Nephron progenitor cell (in vitro differentiated cells): Measurements from ENCODE around the gene S100A14.

Experiments
- DNase-seq: peaks from one replicate; pipeline ENCODE4 v3.0.0; 2021
- H3K27ac Mint-ChIP-seq: 2 replicates; pipeline ENCODE4 v1.8.0; 2021; ENCODE audit warnings: mild to moderate bottlenecking, moderate library complexity, mixed read lengths
- H3K27me3 Mint-ChIP-seq: 2 replicates; pipeline ENCODE4 v1.8.0; 2021; ENCODE audit warnings: mild to moderate bottlenecking, low read depth, mixed read lengths; ENCODE audit not compliant: poor library complexity
- H3K36me3 Mint-ChIP-seq: 2 replicates; pipeline ENCODE4 v1.8.0; 2021; ENCODE audit warnings: low read depth, mixed read lengths
- H3K4me1 Mint-ChIP-seq: 2 replicates; pipeline ENCODE4 v1.8.0; 2021; ENCODE audit warnings: mixed read lengths
- H3K4me3 Mint-ChIP-seq: 2 replicates; pipeline ENCODE4 v1.8.0; 2021; ENCODE audit warnings: mild to moderate bottlenecking, moderate library complexity, mixed read lengths
- H3K9me3 Mint-ChIP-seq: 2 replicates; pipeline ENCODE4 v1.8.0; 2021; ENCODE audit warnings: mild to moderate bottlenecking, moderate library complexity, mixed read lengths
- TF ChIP-seq, protein P1 (sequence below): fragments of 200-600 bp; sonication (generic); IDR thresholded peaks from 2 replicates; pipeline ENCODE4 v1.5.0; 2021; ENCODE audit warnings: antibody characterized with exemption

The S100A14 gene

DNA sequence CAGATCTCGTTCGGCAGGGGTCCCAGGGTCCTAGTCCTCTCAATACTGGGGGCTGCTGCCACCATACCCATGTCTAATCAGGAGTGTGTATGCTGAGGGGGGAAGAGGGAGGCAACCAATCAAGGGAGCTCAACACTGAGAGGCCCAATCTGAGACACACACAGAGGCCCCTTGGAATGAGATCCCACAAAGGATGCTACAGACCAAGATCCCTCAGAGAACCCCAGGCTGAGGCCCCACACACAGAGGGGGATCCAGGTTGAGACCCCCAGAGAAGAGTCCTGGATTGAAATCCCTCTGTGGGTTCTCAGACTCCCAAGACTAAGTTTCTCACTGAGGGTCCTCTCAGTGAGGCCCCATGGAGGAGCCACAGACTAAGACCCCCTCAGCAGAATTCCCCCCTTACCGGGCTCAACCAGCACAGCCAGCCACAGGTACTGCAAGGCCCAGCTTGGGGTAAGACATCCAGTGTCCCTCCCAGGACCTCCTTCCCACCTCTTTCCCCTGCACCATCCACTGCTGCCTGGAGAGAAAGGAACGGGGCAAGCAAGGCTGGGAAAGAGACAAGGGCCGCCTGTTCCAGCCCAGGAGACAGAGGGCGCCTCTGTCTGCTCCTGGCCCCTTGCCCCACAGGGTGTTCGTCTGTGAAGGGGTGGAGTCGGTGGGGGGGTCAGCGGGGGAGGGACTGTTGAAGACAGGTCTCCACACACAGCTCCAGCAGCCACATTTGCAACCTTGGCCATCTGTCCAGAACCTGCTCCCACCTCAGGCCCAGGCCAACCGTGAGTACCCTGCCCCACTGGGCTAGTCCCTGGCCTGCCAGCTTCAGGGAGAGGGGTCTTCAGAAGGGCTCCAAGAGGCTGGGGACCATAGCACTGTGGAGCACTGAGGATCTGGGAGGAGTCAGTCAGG lies 11.8 kb upstream of the S100A14 start, which contains the start of gene S100A1:
TSS of gene S100A1 (plus strand) at position 720 of the 912 bp plus-strand sequence. CDS start 2,088 bp downstream, outside the sequence.
- DNase-seq = no peak
- Mint-ChIP-seq H3K9me3 (peaks cover 3% of the 10 kb centered on the region), H3K36me3 (peaks cover 44% of the 10 kb centered on the region), H3K27me3 (no peaks in the 10 kb centered on the region), H3K4me1 (peaks cover 94% of the 10 kb centered on the region), H3K4me3 (peak within 1 kb of the TSS; percentile 93), H3K27ac (peak within 1 kb of the TSS; percentile 99)
- TF ChIP-seq, protein P1, sequence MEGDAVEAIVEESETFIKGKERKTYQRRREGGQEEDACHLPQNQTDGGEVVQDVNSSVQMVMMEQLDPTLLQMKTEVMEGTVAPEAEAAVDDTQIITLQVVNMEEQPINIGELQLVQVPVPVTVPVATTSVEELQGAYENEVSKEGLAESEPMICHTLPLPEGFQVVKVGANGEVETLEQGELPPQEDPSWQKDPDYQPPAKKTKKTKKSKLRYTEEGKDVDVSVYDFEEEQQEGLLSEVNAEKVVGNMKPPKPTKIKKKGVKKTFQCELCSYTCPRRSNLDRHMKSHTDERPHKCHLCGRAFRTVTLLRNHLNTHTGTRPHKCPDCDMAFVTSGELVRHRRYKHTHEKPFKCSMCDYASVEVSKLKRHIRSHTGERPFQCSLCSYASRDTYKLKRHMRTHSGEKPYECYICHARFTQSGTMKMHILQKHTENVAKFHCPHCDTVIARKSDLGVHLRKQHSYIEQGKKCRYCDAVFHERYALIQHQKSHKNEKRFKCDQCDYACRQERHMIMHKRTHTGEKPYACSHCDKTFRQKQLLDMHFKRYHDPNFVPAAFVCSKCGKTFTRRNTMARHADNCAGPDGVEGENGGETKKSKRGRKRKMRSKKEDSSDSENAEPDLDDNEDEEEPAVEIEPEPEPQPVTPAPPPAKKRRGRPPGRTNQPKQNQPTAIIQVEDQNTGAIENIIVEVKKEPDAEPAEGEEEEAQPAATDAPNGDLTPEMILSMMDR = no peak

DNA sequence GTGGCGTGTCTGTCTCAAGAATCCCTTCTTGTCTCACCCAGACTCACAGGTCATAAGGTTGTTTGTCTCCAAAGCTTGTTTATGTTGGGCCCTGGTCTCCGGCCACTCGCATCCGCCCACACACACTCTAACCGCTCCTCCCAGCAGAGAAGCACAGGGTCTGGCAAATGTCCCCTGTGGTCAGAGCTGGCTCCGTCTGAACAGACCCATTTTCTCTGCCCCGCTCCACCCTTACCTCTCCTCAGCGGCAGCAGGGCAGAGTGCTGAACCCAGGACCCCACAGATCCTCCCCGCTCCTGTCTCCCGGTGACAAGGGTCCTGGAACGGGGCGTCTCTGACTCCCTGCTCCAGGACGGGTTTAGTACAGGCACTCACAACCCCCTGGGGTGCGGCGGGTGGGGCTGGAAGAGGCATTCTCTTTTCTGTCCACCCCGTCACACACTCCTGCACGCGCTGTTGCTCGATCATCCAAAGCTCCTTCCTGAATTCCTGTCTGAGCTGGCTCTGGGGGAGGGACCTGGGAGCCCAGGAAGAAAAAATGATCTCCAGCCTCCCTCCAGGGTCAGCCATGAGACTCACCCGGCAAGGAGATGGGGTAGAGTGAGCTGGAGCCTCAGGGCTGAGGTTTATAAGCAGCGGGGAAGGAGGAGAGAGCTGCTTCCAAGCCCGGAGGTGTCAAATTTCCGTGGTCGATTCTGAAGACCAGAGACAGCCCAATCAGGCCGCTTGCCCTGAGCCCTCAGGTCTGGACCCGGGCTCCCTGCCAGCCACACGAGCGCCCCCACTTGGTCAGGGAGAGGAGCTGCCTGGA lies 11.0 kb upstream of the S100A14 start, which contains the start of gene S100A13:
TSS of gene S100A13 (minus strand) at position 602 of the 811 bp plus-strand sequence. CDS start 1,033 bp downstream, outside the sequence.
- H3K27ac Mint-ChIP-seq = peak within 1 kb of the TSS; percentile 99
- H3K27me3 Mint-ChIP-seq = no peaks in the 10 kb centered on the region
- H3K36me3 Mint-ChIP-seq = peaks cover 47% of the 10 kb centered on the region
- TF ChIP-seq, protein P1 = peak; percentile 78
- H3K4me1 Mint-ChIP-seq = peaks cover 94% of the 10 kb centered on the region
- H3K4me3 Mint-ChIP-seq = peak within 1 kb of the TSS; percentile 93
- no peaks in the 10 kb centered on the region for H3K9me3 Mint-ChIP-seq
- DNase-seq = peak; percentile 89

DNA sequence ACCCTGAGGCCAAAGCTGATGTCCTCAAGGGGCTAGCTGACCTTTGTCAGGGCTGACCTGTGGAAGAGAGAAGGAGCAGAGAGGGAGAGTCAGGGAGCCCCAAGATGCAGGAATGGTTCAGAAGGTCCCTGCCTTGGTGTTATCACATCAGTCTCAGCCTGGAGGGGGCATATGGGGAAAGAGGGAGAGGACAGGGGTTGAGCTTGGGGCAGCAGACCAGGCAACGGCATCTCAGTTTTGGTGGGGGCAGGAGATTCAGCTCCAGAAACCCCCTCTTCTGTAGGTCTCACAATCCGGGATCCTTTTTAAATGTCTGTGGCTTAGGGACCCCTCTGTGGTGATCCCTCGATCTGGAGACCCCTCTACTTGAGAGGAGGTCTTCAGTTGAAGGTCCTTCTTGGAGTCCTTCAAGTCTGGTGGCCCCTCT lies 10.4 kb upstream of the S100A14 start:
- no peaks in the 10 kb centered on the region for H3K9me3 Mint-ChIP-seq
- H3K27ac Mint-ChIP-seq = peak overlapping the region; percentile 99
- H3K4me1 Mint-ChIP-seq = peaks cover 88% of the 10 kb centered on the region
- TF ChIP-seq, protein P1 = no peak
- H3K4me3 Mint-ChIP-seq = peak overlapping the region; percentile 93
- H3K27me3 Mint-ChIP-seq = no peaks in the 10 kb centered on the region
- peaks cover 47% of the 10 kb centered on the region for H3K36me3 Mint-ChIP-seq
- no peak for DNase-seq

DNA sequence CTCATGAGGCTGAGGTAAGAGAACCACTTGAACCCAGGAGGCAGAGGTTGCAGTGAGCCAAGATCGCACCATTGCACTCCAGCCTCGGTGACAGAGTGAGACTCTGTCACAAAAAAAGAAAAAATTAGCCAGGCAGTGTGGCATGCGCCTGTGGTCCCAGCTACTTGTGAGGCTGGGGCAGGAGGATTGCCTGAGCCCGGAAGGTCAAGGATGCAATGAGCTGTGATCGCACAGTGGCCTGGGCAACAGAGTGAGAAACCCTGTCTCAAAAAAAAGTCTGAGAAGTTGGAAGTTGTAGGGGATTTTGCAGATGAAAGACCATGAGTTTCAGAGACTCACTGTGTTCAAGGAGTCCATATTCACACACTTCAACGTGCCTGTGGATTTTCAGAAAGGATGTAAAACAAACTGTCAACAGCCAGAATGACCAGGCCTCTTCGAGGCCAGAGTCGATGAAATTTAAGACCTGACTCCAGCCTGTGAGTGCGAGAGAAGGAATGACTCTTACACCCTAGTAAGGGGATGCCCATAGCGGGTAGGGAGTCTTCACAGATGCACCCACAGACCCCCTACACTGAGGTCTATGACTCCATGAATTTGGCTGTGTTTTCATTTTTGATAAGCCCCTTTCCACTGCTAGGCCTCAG lies 9.0 kb upstream of the S100A14 start:
- H3K27ac Mint-ChIP-seq = peak overlapping the region; percentile 84
- TF ChIP-seq, protein P1 = no peak
- no peak for DNase-seq
- H3K9me3 Mint-ChIP-seq = no peaks in the 10 kb centered on the region
- peak overlapping the region; percentile 93 for H3K4me3 Mint-ChIP-seq
- peaks cover 76% of the 10 kb centered on the region for H3K4me1 Mint-ChIP-seq
- no peaks in the 10 kb centered on the region for H3K27me3 Mint-ChIP-seq
- H3K36me3 Mint-ChIP-seq = peaks cover 55% of the 10 kb centered on the region

DNA sequence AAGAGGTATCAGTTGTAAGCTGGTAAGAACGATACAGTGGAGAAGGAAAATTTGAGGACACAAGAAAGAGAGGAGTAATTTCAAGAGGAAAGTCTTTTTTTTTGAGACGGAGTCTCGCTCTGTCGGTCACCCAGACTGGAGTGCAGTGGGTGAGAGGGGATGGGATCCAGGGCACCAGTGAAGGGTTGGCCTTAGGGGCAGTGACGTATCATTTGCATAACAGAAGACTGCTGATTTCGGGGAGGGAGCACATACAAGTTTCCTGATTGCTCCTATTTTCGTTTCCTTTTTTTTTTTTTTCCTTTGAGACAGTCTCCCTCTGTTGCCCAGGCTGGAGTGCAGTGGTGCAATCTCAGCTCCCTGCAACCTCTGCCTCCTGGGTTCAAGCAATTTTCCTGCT lies 7.0 kb upstream of the S100A14 start:
- TF ChIP-seq, protein P1 = no peak
- no peaks in the 10 kb centered on the region for H3K27me3 Mint-ChIP-seq
- H3K27ac Mint-ChIP-seq = no peak overlapping the region
- H3K36me3 Mint-ChIP-seq = peaks cover 73% of the 10 kb centered on the region
- H3K4me1 Mint-ChIP-seq = peaks cover 56% of the 10 kb centered on the region
- DNase-seq = no peak
- peak overlapping the region; percentile 93 for H3K4me3 Mint-ChIP-seq
- peaks cover 4% of the 10 kb centered on the region for H3K9me3 Mint-ChIP-seq
